ENCODE results near the gene MVP. TPM values are rescaled to one million over a fixed set of nuclear protein-coding genes. Genes with fewer than 3 reads are reported as not detected.
A peak's percentile ranks its signal among the peaks of the same experiment; 100 is the strongest.

MVP gene
- total and polyA plus RNA-seq, 7 donors = 17.6 to 75.9 (median 34.3) TPM

DNA sequence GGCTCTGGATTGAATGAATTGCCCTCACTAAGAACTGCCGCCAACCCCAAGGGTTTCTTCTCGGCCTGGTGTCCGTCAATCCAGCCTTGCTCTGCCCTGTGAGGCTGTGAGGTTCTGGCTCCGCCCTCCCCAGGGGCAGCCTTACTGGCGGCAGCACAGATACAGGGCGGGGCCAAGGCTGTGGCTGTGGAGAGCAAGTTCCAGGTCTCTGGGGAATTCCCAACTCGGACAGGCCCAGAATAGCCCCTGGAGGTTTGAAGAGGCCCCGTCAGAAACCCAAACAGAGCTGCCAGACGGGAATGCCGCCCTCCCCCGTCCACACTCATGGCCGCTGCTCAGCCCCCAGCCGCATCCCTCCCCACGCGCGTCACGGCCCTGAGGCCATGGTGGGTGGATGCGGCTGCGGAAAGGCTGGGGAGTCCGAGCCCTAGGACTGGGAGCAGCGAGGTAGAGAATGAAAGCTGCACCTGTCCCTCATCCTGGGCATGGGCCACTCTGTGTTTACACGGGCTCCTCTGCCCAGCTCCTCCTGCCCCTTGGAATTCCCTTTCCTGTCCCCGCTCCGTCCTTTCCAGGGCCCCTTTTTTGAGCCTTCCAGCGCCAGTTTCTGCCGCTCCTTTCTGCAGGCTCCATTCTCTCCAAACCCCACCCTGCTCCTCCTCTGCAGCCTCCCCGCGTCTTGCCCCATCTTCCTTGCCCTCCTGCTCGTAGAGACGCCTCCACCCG, 8.9 kb upstream of the MVP start:
- ATAC-seq (peak; percentile 78 to 81 (median 78)), DNase-seq (peak; percentile 96 to 98)
- Histone ChIP-seq H3K4me3 (peak overlapping the region; percentile 74), H3K4me1 (peaks cover 46% of the 10 kb centered on the region), H3K9me3 (no peaks in the 10 kb centered on the region), H3K27me3 (ENCODE audit: insufficient read depth in 3 of 3, low read length in 2 of 3) (no peaks in the 10 kb centered on the region), H3K27ac (peak overlapping the region; percentile 89), H3K36me3 (ENCODE audit: insufficient read depth in 1 of 2, low read depth in 1 of 2) (peaks cover 0 to 19% of the 10 kb centered on the region in 2 donors)
- TF ChIP-seq CTCF (IDR thresholded peaks at IDR 0.05) = no peak
- intact Hi-C loops (cut with DNase I) = no loop called here
- 0 to 1% (median 0%) methylated on average over 20 to 31 of the region's 31 CpGs for WGBS, 3 donors

GRCh38 chr16:29811896-29812665, 8.2 kb upstream of the MVP start, which contains the start of gene PRRT2:
Gene PRRT2, plus strand, starts transcription at chr16:29812193. Its CDS starts 862 bp downstream, at chr16:29813055.
- Histone ChIP-seq H3K27me3 (ENCODE audit: insufficient read depth in 3 of 3, low read length in 2 of 3) (no peaks in the 10 kb centered on the region), H3K4me3 (peak within 1 kb of the TSS; percentile 74), H3K4me1 (peaks cover 47% of the 10 kb centered on the region), H3K9me3 (no peaks in the 10 kb centered on the region), H3K27ac (peak within 1 kb of the TSS; percentile 89), H3K36me3 (ENCODE audit: insufficient read depth in 1 of 2, low read depth in 1 of 2) (peaks cover 0 to 19% of the 10 kb centered on the region in 2 donors)
- no peak for TF ChIP-seq CTCF (IDR thresholded peaks at IDR 0.05)
- ATAC-seq (no peak), DNase-seq (peak; percentile 68 to 77)
- intact Hi-C loops (cut with DNase I) = no loop called here
- WGBS, 3 donors = 7 to 11% (median 8%) methylated on average over 41 to 69 of the region's 69 CpGs

- Histone ChIP-seq H3K4me3 (peak overlapping the region; percentile 74), H3K27me3 (ENCODE audit: insufficient read depth in 3 of 3, low read length in 2 of 3) (no peaks in the 10 kb centered on the region), H3K4me1 (peaks cover 49% of the 10 kb centered on the region), H3K36me3 (ENCODE audit: insufficient read depth in 1 of 2, low read depth in 1 of 2) (peaks cover 0 to 24% of the 10 kb centered on the region in 2 donors), H3K9me3 (no peaks in the 10 kb centered on the region), H3K27ac (no peak overlapping the region)
- intact Hi-C loops (cut with DNase I) = no loop called here
- 81 to 84% (median 83%) methylated on average over 9 of the region's 9 CpGs for WGBS, 3 donors
- DNase-seq (no peak), ATAC-seq (no peak)
- no peak for TF ChIP-seq CTCF (IDR thresholded peaks at IDR 0.05)
These were observed 7.3 kb upstream of the MVP start for GRCh38 chr16:29812754-29813643.

- no peak for ATAC-seq
- no peak for TF ChIP-seq CTCF (IDR thresholded peaks at IDR 0.05)
- Histone ChIP-seq H3K27ac (no peak overlapping the region), H3K9me3 (no peaks in the 10 kb centered on the region), H3K4me1 (peaks cover 40% of the 10 kb centered on the region), H3K36me3 (ENCODE audit: insufficient read depth in 1 of 2, low read depth in 1 of 2) (peaks cover 0 to 28% of the 10 kb centered on the region in 2 donors), H3K27me3 (ENCODE audit: insufficient read depth in 3 of 3, low read length in 2 of 3) (no peaks in the 10 kb centered on the region), H3K4me3 (no peak overlapping the region)
- WGBS, 3 donors = 80 to 84% (median 83%) methylated on average over 23 to 24 of the region's 24 CpGs
- DNase-seq = no peak
- intact Hi-C loops (cut with DNase I) = no loop called here
These were observed 6.4 kb upstream of the MVP start for GRCh38 chr16:29813644-29814562.
